ENCODE results near the gene RAB14.

The RAB14 gene

DNA sequence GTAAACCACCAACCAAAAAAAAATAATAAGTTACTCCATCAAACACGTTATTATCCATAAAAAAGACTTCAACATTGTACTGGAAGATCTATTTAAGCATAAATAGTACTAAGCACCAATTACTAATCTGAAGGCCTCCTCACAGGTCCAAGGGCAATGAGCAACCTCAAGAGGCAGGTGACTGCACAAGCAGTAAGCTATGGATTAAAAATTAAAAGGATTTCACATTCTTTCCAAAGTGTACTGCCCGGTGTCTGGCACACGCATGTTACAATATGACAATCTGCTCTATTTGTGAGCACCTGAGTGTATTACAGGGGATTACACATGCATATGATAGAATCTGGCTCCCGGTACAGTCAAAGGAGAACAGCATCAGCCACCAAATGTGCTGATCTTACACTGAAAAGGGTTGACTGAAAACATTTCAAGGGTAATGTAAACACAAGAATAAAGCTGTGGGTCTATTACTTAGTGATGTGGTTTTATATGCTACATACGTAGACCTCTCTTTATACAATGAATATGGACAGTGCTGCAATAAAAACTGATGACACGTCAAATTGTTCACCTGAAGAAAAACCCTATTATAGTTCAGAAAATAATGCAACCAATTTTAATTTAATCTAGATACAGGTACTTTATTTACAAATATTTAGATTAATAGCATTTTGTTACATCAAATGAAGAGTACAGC is 22.8 kb downstream of the RAB14 start:
- H3K27ac ChIP-seq (ENCODE audit: low read length): no peak overlapping the region
- H3K4me1 ChIP-seq (ENCODE audit: low read length): peaks cover 8% of the 10 kb centered on the region
- no peaks in the 10 kb centered on the region for H3K27me3 ChIP-seq (ENCODE audit: low read depth, low read length)
- no peak overlapping the region for H2AFZ ChIP-seq (ENCODE audit: low read depth, low read length)
- no peak overlapping the region for H3K4me3 ChIP-seq (ENCODE audit: low read length)
- no peak overlapping the region for H3K4me2 ChIP-seq (ENCODE audit: low read length)
- 0 out of 2 replicates have a peak, but pooled peaks cover 9% of the 10 kb centered on the region for H4K20me1 ChIP-seq (ENCODE audit: insufficient read depth, low read length)
- no peak overlapping the region for H3K9ac ChIP-seq (ENCODE audit: low read length)
- TF ChIP-seq, protein P1, sequence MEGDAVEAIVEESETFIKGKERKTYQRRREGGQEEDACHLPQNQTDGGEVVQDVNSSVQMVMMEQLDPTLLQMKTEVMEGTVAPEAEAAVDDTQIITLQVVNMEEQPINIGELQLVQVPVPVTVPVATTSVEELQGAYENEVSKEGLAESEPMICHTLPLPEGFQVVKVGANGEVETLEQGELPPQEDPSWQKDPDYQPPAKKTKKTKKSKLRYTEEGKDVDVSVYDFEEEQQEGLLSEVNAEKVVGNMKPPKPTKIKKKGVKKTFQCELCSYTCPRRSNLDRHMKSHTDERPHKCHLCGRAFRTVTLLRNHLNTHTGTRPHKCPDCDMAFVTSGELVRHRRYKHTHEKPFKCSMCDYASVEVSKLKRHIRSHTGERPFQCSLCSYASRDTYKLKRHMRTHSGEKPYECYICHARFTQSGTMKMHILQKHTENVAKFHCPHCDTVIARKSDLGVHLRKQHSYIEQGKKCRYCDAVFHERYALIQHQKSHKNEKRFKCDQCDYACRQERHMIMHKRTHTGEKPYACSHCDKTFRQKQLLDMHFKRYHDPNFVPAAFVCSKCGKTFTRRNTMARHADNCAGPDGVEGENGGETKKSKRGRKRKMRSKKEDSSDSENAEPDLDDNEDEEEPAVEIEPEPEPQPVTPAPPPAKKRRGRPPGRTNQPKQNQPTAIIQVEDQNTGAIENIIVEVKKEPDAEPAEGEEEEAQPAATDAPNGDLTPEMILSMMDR (IDR thresholded peaks at IDR 0.05; ENCODE audit: low read depth, low read length): no peak
- TF ChIP-seq EZH2phosphoT487 (IDR thresholded peaks at IDR 0.05; ENCODE audit: low read depth): no peak
- peaks cover 61% of the 10 kb centered on the region for H3K36me3 ChIP-seq (replicated peaks; ENCODE audit: low read depth, low read length)
- no peaks in the 10 kb centered on the region for H3K9me3 ChIP-seq (ENCODE audit: insufficient read depth, low read length)
- H3K79me2 ChIP-seq (ENCODE audit: low read length): peaks cover 5% of the 10 kb centered on the region

DNA sequence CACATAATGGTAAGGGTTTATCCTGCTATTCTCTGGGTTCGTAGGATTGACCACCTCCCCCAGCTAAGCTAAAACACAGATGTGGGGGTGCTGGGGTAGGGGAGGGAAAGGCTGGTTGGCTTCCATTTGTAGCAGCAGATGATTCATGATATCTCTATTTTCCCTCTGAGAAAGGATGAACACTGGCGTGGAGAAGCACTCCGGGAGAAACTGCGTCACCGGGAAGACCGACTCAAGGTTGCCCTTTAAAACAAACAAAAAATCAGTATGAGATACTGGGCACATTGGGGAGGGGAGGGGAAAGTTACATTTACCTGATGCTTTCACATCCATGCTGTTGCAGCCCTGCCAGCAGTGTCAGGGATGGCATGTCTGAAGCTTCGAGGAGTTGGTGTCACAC is 28.2 kb downstream of the RAB14 start:
- Histone ChIP-seq H3K4me2 (ENCODE audit: low read length) (no peak overlapping the region), H3K79me2 (ENCODE audit: low read length) (no peaks in the 10 kb centered on the region), H3K27me3 (ENCODE audit: low read depth, low read length) (no peaks in the 10 kb centered on the region), H3K9ac (ENCODE audit: low read length) (no peak overlapping the region), H2AFZ (ENCODE audit: low read depth, low read length) (no peak overlapping the region), H3K36me3 (replicated peaks; ENCODE audit: low read depth, low read length) (peaks cover 75% of the 10 kb centered on the region), H3K9me3 (ENCODE audit: insufficient read depth, low read length) (no peaks in the 10 kb centered on the region), H4K20me1 (ENCODE audit: insufficient read depth, low read length) (0 out of 2 replicates have a peak, but pooled peaks cover 4% of the 10 kb centered on the region), H3K27ac (ENCODE audit: low read length) (no peak overlapping the region), H3K4me1 (ENCODE audit: low read length) (no peaks in the 10 kb centered on the region), H3K4me3 (ENCODE audit: low read length) (no peak overlapping the region)
- TF ChIP-seq, protein P1 (IDR thresholded peaks at IDR 0.05; ENCODE audit: low read depth, low read length): no peak

DNA sequence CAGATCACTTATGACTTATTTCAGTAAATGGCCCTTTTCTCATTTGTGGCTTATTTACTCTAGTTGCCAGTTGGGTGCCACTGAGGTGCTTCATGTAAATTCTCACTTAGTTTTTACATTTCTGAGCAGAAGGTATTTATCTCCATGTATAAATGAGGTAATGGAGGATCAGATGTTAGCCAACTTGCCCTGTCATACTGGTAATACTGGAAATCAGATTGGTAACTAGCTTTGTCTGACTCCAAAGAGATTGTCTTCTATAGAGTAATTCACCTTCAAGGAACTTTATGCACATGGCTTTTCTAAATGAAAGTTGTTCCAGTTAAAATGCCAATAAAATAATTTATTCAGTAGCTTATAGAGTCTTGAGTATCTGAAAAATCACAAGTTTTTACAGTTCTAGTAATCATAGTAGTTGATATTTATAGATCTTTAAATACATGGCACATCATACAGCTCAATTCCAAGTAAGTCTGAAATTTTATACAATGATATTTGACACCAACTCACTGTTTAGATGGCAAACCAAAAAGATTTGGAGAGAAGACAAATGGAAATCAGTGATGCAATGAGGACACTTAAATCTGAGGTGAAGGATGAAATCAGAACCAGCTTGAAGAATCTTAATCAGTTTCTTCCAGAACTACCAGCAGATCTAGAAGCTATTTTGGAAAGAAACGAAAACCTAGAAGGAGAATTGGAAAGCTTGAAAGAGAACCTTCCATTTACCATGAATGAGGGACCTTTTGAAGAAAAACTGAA is 28.8 kb downstream of the RAB14 start:
- Histone ChIP-seq H3K79me2 (ENCODE audit: low read length) (no peaks in the 10 kb centered on the region), H3K4me1 (ENCODE audit: low read length) (no peaks in the 10 kb centered on the region), H3K9ac (ENCODE audit: low read length) (no peak overlapping the region), H3K27me3 (ENCODE audit: low read depth, low read length) (no peaks in the 10 kb centered on the region), H2AFZ (ENCODE audit: low read depth, low read length) (no peak overlapping the region), H4K20me1 (ENCODE audit: insufficient read depth, low read length) (0 out of 2 replicates have a peak, but pooled peaks cover 4% of the 10 kb centered on the region), H3K4me2 (ENCODE audit: low read length) (no peak overlapping the region), H3K9me3 (ENCODE audit: insufficient read depth, low read length) (no peaks in the 10 kb centered on the region), H3K4me3 (ENCODE audit: low read length) (no peak overlapping the region), H3K36me3 (replicated peaks; ENCODE audit: low read depth, low read length) (peaks cover 75% of the 10 kb centered on the region), H3K27ac (ENCODE audit: low read length) (no peak overlapping the region)
- TF ChIP-seq, protein P1 (IDR thresholded peaks at IDR 0.05; ENCODE audit: low read depth, low read length): no peak
- TF ChIP-seq EZH2phosphoT487 (IDR thresholded peaks at IDR 0.05; ENCODE audit: low read depth): no peak

DNA sequence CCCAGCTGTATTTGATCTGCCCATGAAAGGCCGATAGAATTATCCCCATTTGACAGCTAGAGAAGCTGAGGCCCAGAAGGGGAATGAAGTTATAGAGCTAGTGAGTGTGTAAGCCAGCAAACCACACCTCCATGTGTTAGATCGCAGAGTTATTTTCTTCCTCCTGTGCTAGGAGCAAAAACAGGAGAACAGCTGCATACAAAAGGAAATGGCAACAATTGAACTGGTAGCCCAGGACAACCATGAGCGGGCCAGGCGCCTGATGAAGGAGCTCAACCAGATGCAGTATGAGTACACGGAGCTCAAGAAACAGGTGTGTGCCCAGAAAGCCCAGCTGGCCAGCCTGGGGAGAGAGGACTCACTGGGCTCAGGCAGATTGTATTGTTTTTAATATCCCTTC is 30.4 kb downstream of the RAB14 start:
- 0 out of 2 replicates have a peak, but pooled peaks cover 2% of the 10 kb centered on the region for H4K20me1 ChIP-seq (ENCODE audit: insufficient read depth, low read length)
- H2AFZ ChIP-seq (ENCODE audit: low read depth, low read length): no peak overlapping the region
- TF ChIP-seq, protein P1 (IDR thresholded peaks at IDR 0.05; ENCODE audit: low read depth, low read length): no peak
- TF ChIP-seq EZH2phosphoT487 (IDR thresholded peaks at IDR 0.05; ENCODE audit: low read depth): no peak

More for the DNA sequence above, 30.4 kb downstream of the RAB14 start:
- Histone ChIP-seq H3K4me2 (ENCODE audit: low read length) (no peak overlapping the region), H3K27ac (ENCODE audit: low read length) (no peak overlapping the region), H3K36me3 (replicated peaks; ENCODE audit: low read depth, low read length) (peaks cover 70% of the 10 kb centered on the region), H3K9ac (ENCODE audit: low read length) (no peak overlapping the region), H3K4me3 (ENCODE audit: low read length) (no peak overlapping the region), H3K27me3 (ENCODE audit: low read depth, low read length) (no peaks in the 10 kb centered on the region), H3K4me1 (ENCODE audit: low read length) (no peaks in the 10 kb centered on the region), H3K79me2 (ENCODE audit: low read length) (no peaks in the 10 kb centered on the region), H3K9me3 (ENCODE audit: insufficient read depth, low read length) (no peaks in the 10 kb centered on the region)

Data from OCI-LY3 (cell line).